GM21390 (cell line): Measurements from ENCODE around the gene MYO1B.

ENCODE experiments used
- ATAC-seq: cut with Tn5 transposase; IDR thresholded peaks from one replicate; pipeline ENCODE4 v1.9.1; 2021; ENCODE audit not compliant: unreplicated experiment

The MYO1B gene

DNA sequence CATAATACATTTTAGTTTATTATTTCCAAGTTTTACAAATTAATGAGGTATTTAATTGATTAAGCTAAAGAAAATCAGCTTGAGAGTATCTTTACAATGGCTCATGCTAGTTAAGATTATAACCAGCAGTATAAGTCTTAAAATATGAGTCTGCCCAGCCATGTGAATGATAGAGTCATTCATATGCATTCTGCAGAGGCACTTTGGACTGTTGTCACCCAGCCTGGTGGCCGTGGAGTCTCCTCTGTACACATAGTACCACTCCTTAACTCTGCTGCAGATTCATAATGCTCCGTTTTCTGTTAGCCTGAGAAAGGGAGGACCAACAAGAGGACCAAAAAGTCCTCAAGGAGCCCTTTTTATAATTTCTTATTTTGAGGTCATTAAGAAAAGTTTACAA, 148.8 kb downstream of the MYO1B start:
- ATAC-seq, result no peak

DNA sequence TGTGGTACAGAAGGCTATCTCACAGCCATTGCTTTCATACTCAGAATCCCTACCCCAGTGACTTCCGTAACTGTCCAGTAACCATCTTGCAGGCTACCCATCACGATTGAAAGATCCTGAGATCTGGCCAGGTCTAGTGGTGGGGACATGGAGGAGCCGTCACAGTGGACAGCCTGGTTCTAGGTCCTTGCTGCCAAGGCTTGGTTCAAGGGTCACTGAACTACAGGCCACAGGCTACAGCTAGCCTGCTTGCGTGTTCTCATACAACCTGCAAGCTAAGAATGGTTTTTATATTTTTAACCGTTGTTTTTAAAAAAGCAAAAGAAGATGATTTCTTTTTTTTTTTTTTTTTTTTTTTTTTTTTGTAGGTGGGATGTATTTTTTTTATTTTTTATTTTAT, 151.6 kb downstream of the MYO1B start:
- ATAC-seq, result no peak

DNA sequence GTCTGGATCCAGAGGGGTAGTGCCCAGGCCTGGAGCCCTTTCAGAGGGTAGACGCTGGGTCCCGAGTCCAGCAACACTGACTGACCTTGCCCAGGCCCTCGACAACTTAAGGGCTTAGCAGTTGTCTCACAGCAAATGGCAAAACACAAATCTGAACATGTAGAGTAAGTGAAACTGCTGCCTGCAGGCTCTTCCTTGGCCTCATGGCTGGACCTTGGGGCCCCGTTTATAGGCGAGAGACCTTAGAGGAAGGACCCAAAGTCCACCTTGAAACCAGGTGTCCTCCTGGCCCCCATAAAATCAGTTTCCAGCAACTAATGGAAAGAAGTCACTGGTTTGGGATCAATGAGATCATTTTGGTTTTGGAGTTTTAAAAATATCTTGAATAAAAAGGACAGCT, 154.4 kb downstream of the MYO1B start:
- no peak for ATAC-seq

DNA sequence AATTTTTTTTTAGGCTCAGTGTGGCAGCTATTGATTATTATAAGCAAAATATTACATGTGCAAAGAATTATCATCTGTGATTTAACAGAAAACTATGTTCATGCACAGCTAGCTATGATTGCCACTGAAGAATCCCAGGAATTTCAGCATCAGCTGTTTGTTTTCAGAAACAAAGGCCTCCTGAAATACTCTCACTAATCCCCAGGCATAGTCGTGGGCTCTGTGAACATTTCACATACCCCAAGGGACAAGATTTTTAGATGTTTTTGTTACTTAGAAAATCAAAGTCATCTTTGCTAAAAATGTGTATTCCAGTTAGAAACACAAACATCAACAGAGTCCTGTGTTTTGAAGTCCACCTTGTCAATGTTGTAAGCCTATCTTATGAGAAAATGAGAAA, 156.1 kb downstream of the MYO1B start:
- ATAC-seq, result no peak

DNA sequence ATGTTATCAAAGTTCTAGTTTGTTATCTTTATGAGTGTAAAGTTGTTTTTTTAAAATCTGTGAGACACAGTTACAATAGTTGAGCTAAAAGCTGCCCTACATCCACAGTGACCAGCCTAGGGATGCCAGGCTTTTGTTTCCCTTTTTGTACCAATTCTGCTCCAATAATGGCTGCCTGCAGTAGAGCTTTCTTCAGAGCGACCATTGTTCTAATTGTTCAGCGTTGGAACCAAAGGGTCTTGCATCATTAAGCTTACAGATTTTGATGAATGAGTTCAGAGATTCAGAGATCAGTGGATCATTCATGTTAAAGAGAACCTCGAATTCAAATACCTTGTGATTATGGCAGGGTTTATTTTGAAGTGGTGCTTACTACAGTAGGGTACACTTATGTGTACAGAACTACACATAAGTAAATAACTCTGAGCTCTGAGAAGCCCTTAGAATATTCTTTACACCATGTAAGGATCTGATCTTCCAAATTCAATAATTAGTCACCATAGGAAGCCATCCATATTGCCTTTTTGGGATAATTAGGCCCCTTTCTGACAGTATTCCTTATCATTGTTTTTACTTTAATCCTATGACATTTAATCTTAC, 157.9 kb downstream of the MYO1B start:
- ATAC-seq, result no peak

DNA sequence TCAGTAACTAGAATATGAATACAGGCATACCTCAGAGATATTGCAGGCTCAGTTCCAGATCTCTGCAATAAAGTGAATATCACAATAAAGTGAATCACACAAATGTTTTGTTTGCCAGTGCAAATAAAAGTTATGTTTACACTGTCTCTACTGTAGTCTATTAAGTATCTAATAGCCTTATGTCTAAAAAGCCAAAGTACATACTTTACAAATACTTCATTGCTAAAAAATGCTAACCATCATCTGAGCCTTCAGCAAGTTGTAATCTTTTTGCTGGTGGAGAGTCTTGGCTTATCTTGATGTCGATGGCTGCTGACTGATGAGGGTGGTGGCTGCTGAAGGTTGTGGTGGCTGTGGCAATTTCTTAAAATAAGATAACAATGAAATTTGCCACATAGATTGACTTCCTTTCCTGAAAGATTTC, 159.4 kb downstream of the MYO1B start:
- ATAC-seq, result no peak

DNA sequence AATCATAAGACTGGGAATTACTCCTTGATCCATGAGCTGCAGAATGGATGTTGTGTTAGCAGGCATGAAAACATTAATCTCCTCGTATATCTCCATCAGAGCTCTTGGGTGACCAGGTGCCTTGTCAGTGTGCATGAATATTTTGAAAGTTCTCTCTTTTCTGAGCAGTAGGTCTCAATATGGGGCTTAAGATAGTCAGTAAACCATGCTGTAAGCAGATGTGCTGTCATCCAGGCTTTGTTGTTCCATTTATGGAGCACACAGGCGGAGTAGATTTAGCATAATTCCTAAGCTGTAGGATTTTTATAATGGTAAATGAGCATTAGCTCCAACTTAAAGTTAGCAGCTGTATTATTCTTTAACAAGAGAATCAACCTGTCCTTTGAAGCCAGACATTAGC, 160.3 kb downstream of the MYO1B start:
- no peak for ATAC-seq

DNA sequence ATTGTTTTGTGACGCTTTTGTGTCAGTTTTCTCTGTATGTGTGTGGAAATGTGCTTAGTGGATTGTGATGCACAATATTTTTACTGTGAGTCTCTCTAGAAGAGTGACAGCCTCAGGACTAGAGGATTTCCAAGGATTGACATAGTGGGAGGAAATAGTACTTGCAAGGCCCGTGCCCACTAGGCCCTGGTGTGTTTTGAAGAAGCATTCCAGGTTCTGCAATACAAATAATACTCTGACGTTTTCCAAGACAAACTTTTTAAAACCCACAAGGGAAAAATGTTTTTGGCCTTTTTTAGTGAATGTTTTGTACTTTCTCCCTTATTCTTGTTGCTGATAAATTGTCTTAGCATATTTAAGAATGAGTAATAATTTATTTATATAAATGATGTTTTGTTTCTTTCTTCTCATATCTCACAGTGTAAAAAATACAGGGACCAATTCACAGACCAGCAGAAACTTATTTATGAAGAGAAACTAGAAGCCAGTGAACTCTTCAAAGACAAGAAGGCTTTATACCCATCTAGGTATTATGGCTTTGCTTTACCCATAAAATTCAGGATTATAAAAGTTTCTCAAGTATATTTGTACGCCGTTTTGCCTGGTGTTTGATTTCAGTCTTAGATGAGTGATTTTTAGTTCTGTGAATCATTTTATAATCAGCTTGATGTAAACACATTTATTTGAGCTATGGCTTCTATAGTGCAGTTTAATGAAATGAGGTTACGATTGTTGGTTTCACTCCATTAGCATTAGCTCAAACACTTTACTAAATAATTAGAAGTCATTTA, 165.6 kb downstream of the MYO1B start:
- ATAC-seq, result no peak

DNA sequence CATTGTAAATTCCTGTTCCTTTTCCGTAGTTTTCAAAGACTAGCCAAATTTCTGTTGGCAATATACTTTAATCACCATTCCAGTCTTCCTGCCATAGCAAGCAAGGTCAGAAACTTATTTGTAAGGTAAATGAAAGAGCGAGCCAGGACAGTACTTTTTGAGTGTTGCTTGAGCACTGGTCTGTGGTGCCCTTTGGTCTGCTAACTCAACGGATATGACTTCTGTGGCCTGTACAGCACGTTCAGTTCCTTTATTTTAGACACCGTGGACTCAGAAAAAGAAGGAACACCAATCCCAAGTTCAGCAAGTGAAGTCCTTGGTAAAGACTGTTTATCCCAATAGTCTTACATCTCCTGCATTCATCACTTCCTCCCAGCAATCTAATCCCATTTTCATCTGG, 166.3 kb downstream of the MYO1B start:
- ATAC-seq, result no peak

DNA sequence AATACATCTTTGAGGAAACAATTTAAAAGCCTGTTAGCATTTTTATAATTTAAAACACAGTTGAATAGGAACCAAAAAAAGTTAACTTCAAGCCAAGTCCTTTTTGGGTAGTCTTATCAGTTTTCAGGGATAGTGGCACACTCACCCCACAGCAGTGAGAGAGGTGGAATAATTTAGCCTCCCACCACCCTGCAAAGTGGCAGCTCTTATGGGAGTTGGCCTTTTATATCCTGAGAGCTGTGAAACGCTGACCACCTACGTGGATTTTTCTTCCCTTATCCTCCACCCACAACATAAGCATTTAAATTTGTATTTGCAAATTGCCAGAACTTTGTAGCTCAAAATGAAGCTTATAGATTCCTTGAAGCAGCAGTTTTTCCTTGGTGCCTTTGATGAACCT, 167.1 kb downstream of the MYO1B start:
- ATAC-seq, result no peak

DNA sequence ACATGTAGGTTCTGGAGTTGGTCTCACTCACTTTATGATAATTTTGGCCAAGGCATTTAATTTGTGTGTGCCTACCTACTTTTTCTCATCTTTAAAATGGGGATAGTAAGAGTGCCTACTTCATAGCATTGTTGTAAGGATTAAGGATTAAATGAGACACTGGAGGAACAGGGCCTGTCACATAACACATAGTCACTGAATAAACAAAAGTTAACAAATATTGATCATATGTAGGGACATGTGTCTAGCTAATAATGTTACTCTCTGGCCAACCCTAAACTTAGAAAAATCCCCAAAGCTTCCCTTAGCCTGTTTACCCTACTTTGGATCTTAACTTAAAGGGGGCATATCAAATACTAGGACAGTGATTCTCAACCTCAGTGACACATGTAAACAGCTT, 169.9 kb downstream of the MYO1B start:
- no peak for ATAC-seq

DNA sequence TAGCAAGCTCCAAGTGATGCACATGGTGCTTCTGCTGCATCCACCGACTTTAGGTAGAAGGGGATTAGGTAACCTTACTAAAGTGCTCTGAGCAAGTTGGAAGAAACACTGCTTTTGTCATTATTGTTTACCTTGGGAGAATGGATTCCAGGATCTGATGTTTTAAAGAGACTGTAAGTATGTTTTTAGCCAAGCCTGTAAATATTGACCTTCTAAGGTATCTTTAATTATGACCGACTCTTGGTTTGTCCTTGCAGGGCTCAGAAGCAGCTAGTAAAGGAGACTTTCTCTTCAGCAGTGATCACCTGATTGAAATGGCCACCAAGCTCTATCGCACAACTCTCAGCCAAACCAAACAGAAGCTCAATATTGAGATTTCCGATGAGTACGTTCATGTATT, 170.7 kb downstream of the MYO1B start:
- ATAC-seq, result no peak

DNA sequence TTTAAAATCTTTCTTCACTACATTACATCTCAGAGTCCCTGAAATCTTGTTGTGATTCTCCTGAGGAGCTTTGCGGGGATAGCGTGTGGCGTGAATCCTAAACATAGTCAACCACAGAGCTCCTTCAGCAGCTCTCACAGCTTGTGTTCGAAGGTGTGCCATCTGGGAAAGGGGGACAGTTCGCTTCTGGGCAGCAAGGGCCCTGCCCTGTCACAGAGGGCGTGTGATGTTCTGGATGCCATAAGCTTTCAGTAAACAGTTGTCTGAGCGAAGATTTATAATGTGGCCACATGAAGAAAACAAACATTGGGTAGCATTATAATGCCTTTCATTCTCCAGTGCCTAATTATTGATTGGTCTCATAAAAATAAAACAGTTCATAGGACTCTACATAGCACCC, 172.5 kb downstream of the MYO1B start:
- no peak for ATAC-seq

DNA sequence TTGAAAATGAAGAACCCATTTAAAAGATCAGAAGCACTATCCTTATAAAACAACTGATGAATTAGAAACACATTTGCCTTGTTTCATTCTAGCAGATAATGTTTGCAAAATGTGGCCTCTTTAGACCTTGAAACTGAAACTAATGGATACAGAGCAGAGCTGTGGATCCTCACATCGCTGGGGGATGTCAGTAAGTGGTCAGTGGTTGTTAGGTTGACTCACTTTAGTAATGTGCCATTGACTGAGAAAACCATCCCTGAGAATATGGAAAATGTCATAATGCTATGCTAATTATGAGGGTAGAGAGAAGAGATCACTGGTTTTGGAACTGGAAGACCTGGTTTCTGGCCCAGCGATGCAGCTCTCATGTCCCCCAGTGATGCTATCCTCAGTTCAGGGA, 176.7 kb downstream of the MYO1B start:
- ATAC-seq, result no peak

DNA sequence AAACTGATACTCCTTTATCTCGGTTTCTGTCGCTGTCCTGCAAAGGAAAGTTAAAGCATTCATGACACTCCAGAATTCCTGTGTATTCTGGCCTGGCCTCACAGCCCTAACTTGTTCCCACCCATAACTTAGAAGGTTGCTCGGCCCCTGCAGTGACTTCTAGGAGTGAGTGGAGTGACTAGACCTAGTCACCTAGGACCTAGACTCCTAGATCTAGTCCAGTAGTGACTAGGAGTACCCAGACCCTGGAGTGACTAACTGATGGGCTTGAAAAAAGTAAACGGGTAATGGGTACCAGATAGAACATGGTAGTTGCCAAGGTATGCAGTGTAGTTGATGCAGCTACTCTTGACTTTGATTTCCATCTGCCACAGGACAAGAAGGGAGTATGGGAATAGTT, 181.8 kb downstream of the MYO1B start:
- no peak for ATAC-seq

DNA sequence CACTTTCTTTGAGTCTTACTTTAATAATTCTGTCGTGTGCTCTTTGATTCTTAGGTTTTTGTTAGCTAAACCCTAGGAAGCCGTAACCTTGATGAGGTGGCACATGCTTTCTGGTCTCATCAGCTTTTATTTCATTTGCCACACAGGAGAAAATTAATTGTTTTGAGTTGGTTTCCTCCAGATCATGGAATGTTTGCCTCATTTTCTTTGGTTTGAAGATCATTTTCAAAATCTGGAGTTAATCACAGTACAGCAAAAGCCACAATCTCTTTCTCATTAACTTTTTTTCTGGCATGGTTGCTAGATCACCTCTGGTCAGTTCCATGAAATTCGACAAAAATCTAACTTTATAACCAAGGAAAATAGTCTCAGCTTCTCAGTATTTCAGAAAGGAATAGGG, 182.9 kb downstream of the MYO1B start:
- ATAC-seq, result no peak

DNA sequence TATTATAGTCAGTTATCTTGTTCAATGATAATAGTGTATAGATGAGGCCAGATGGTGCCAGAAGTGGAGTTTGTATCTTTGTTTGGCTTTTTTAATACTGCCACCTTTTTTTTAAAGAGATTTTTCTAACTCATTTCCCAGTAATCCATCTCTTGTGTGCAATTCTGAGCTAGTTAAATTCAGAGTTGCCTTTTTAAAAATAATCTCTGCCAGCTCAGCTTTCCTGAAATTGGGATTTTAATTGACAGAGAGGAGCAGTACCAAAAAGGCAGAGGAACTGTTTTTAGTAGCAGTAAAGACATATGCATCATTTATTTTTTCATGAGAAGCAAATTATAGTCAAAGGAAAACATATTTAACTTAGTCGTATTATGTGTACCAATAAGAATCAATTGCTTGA, 185.3 kb downstream of the MYO1B start:
- ATAC-seq, result no peak

DNA sequence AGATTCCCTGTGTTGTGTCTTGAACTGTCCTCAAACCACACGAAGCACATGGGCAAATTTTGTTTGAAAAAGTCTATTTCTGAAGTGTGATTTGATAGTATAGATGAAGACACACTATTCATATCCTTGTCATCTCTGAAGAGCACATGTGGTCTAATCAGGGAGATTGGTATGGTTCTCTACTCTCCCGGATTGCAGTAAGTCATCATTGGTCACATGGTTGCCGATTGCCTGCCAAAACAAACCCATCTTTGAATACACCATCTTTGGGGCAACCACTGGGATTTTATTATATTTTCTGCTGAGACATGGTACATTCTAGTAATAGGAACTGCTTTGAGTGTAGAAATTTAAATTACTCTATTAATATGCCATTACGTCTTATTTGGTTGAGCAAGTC, 186.9 kb downstream of the MYO1B start:
- no peak for ATAC-seq

DNA sequence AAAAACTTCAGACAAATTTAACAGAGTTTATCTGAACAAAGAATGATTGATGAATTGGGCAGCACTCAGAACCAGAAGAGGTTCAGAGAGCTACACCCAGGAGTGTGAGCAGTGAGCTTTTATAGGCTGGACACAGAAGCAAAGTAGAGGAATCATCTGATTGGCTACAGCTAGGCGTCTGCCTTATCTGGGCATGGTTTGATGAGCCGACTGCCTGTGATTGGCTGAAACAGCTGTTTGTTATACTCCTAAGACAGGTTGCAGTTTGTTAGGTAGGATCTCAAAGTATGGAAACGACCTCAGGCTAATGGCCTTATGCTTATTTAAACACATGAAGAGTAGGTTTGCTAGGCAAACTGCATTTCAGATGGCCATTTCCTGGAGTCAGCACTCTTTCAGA, 188.9 kb downstream of the MYO1B start:
- ATAC-seq, result no peak

DNA sequence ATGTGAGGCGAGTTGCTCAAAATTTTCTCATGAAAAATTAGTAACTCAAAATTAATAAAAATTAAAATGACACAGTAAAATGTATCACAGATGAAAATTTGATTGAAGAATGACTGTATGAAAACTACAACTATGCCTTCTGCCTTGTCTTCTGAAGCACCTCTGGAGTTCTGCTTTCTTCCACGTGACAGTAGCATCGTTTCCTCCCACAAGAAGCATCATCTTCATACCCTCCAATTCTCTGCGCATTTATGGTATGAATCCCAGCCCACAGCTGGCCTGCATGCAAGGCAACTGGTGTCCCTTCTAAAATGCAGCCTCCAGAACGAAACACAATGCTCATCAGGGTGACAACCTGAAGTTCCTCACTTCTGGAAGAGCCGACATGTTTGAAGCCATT, 189.9 kb downstream of the MYO1B start:
- ATAC-seq, result no peak

DNA sequence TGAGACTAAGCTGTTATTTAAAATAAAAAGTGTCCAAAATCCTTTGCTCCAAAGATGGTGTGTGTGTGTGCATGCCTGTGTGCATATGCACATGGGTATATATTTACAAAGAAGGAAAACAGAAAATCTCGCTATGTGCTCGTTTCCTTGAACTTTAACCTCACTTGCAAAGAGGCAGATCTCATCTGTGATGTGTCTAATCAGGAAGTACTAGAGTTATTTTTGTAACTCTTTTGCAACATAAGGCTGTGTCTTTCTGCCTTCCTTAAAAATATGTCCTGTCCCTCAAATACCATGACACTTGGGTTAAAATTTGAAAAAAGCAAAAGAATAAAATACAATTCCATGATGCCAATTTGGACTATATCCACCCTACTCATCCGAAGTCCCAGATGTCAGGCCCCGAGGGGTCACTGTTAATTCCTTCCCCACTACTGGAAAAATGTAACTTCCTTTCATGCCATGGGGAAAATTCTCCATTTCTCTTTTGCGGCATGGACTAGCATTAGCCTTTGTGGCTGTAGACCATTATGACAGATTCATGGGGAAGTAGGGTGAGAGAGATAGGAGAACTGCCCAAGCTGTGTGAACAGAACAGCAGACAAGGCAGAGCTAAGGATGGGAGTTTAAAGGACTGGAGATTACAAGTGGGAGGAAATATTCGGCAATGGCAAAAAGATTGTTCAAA, 191.3 kb downstream of the MYO1B start:
- ATAC-seq, result no peak

DNA sequence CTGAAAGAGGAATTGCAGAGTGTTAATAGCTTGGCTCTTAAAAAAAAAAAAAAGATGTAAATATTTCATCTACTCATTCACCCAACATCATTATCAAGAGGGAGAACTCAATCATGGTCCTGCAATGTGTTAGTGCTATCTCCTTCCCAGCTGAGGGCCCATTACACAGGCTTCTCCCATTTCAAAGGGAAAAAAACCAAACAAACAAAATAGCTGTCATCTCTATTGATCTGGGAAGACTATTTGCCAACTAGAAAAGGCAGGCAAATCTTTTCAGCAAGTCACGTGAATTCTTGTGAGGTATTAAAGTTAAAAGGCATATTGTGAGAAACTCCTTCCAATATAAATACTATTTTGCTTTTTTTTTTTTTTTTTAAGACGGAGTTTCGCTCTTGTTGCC, 194.3 kb downstream of the MYO1B start:
- no peak for ATAC-seq
